HG03103 (cell line): Measurements from ENCODE around the gene MRM2.

Experiments used
- ATAC-seq: cut with Tn5 transposase; IDR thresholded peaks from one replicate; pipeline ENCODE4 v1.9.1; 2021; ENCODE audit warnings: low read depth; ENCODE audit not compliant: unreplicated experiment

Gene MRM2

GRCh38 chr7:2225336-2225735 is 16.7 kb downstream of the MRM2 start:
- ATAC-seq: no peak

GRCh38 chr7:2224934-2225333 is 17.1 kb downstream of the MRM2 start:
- ATAC-seq: no peak

DNA sequence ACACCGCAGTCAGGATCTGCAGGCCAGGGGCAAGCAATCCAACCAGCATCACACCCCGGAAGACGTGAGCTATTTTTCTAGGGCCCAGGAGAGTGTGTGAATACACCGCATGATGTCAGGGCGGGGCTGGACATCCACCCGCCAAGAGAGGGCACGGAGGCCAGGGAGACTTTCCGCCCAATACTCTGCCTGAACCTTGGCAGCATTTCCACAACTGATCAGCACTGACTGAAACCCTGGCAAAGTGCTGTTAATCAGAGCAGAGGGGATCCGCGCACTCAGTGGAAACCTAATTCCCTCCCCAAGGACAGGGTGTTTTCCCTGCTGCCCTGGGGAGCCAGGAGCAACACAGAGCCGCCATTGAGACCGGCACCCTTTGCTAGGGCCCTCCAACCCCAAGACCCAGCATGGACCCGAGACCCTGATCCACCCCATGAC is 17.5 kb downstream of the MRM2 start:
- no peak for ATAC-seq

DNA sequence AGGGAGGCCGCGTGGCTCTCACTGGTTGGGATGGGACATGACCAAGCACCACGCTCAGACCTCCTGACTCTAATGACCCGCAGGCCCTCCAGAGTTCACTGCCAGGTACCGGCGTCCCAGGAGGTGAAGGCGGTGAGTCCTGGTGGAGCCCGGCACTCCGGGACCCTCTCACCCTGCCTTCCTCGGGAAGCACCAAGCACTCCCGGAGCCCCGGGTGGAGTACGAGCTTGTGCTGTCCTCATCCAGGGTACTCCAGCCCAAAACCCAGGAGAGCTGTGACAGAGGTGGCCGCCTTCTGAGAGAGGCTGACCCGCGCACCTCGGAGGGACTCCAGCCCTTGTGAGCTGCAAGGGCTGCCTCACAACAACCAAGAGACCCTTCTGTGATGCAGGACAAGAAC is 18.7 kb downstream of the MRM2 start:
- ATAC-seq: no peak

GRCh38 chr7:2222516-2222915 is 19.5 kb downstream of the MRM2 start:
- ATAC-seq: no peak

GRCh38 chr7:2220954-2221353 is 21.1 kb downstream of the MRM2 start:
- no peak for ATAC-seq

GRCh38 chr7:2220506-2220905 is 21.5 kb downstream of the MRM2 start:
- no peak for ATAC-seq

DNA sequence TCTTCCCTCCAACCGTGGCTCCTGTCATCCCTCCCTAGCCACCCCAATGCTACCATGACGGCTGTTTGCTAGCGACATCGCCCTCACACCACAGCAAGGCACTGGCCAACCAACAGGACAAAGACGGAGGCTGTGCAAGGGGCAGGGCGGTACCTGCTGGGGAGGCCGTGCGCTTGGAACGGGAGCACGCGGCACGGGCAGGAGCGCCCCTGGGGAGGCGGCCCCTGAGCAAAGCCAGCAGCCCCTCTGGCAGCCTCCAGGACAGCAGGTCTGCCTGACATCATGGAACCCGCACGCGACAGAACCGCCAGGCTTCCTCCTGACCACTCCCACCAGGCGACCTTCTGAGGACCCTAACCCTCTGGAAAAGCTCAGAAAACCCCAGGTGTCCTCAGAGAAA is 22.0 kb downstream of the MRM2 start:
- no peak for ATAC-seq

GRCh38 chr7:2219606-2220005 is 22.4 kb downstream of the MRM2 start:
- no peak for ATAC-seq

- no peak for ATAC-seq
Measured at GRCh38 chr7:2219136-2219535, 22.9 kb downstream of the MRM2 start.

GRCh38 chr7:2218444-2218785 is 23.6 kb downstream of the MRM2 start:
- no peak for ATAC-seq

GRCh38 chr7:2217716-2218443 is 24.1 kb downstream of the MRM2 start:
- no peak for ATAC-seq

- ATAC-seq: no peak
Measured at GRCh38 chr7:2217206-2217605, 24.8 kb downstream of the MRM2 start.

GRCh38 chr7:2215851-2216250 is 26.2 kb downstream of the MRM2 start:
- no peak for ATAC-seq

GRCh38 chr7:2214636-2215035 is 27.4 kb downstream of the MRM2 start:
- ATAC-seq: no peak

DNA sequence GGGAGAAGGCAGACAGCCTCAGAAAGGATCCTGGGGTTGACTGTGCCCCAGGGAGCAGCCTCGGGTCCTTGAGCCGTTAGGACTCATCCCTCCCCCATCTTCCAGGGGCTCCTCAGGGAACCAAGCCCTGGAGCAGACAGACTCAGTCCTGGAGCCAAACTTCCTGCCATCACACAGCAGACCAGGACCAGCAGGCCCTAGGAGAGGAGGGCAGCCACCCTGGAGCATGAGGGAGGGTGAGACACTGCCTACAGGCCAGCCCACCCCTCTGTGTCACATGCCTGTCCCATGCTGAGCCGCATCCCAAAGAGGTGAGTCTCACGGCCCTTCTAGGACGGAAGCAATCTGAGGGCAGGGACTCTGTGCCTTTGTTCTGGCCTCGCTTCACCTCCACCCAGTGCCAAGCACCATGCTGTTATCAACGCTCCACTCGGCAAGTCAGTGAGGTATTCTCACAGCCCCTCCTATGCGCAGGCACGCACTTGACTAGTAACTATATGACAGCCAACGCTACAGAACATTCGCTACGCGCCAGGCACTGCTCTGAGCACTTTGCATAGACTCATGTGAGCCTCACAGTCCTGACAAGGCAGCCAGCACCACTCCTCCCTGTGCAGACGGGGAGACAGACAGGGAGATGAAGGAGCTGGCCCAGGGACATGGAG is 28.3 kb downstream of the MRM2 start:
- ATAC-seq: no peak

- no peak for ATAC-seq
Measured at GRCh38 chr7:2212906-2213305, 29.1 kb downstream of the MRM2 start.

- ATAC-seq: no peak
Measured at GRCh38 chr7:2211926-2212325, 30.1 kb downstream of the MRM2 start.

DNA sequence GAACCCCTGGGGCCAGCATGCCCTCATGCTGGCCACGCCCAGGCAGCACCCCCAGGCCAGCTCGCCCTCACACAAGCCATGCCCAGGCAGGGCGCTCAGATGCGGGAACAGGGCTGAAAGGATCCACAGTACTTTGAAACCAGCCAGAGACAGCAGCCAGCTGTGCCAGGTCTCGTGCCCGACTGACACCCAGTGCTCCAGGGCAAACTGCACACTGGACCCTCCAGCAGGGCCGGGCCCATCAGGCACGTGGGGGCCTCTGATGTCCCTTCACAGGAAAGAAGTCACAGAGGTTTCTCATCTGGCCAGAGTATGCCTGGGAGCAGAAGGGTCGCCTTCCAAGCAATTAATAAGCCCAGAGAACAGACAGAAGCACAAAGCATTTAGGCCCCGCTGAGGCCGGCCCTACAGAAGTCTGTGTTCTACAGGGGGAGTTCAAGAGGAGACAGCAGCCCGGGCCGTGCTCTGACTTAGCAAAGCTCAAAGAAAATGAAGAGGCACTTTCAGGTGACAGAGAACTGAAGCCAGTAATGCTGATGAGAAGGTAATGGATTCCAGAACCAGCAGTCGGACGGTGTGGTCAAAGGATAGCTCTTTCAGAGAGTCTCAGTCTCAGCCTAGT is 30.6 kb downstream of the MRM2 start:
- ATAC-seq: no peak

DNA sequence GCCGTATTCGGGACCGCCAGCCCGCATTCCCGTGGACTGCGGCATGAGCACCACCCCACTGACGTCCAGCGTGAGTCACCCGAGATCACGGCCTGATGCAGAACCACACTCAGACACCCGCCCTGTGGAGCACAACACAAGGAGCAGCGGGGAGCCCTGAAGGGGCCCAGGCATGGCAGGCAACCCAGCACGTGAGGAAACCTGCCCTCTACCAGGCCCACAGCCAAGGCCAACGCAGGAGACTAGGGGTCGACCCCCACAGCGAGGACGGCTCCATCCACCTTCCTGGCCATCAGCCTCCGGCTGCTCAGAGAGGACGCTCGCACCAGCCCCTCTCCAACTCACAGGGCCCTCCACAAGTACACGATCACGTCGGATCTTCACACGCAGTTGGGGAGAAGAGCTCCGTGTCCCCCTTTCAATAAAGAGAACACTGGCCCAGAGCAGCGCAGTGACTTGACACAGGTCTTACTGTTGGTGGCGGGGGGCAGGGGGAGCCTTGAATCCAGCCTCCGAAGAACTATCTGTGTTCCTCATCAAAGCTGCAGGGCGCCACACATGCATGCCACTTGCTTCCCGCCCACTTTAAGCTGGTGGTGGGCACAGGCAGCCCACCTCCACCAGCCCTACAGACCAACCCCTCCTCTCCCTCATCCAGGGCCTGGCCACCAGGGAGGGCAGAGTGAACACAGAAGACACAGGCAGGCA is 31.3 kb downstream of the MRM2 start:
- no peak for ATAC-seq

GRCh38 chr7:2209961-2210323 is 32.1 kb downstream of the MRM2 start:
- no peak for ATAC-seq
